ENCODE measurements around the gene CFAP68. TPM values are rescaled to one million over a fixed set of nuclear protein-coding genes. Genes with fewer than 3 reads are reported as not detected.
"Not testable (repeated sequence)": the region's sequence is repeated elsewhere in the genome, so short reads cannot be mapped to it uniquely, and the experiment has no call there.

The CFAP68 gene
- polyA plus RNA-seq, 1 donor, result 45.2 TPM

- no peak for DNase-seq
Measured at GRCh38 chr11:111860257-111860656, 19.1 kb upstream of the CFAP68 start.

GRCh38 chr11:111870113-111870512 is 9.2 kb upstream of the CFAP68 start:
- DNase-seq, result no peak

- DNase-seq, result no peak
Measured at GRCh38 chr11:111870522-111870885, 8.8 kb upstream of the CFAP68 start.

GRCh38 chr11:111870886-111871692 is 8.3 kb upstream of the CFAP68 start, which contains the start of gene ALG9:
Gene ALG9 (minus strand): TSS chr11:111871581. CDS start chr11:111871482, 99 bp downstream.
- DNase-seq, result peak; percentile 83

- DNase-seq, result no peak
Measured at GRCh38 chr11:111871693-111872161, 7.6 kb upstream of the CFAP68 start.

GRCh38 chr11:111878385-111878848 is 924 bp upstream of the CFAP68 start:
- no peak for DNase-seq

- no peak for DNase-seq
Measured at GRCh38 chr11:111879637-111879960, 258 bp downstream of the CFAP68 start.

GRCh38 chr11:111882202-111882601 is 2.9 kb downstream of the CFAP68 start:
- DNase-seq, result no peak

GRCh38 chr11:111885053-111885452 is 5.7 kb downstream of the CFAP68 start:
- DNase-seq, result not testable (repeated sequence)

GRCh38 chr11:111886032-111886431 is 6.7 kb downstream of the CFAP68 start:
- no peak for DNase-seq

- no peak for DNase-seq
Measured at GRCh38 chr11:111886844-111887243, 7.5 kb downstream of the CFAP68 start.

GRCh38 chr11:111905411-111905810 is 26.1 kb downstream of the CFAP68 start:
- no peak for DNase-seq

- no peak for DNase-seq
Measured at GRCh38 chr11:111906680-111907079, 27.3 kb downstream of the CFAP68 start.

- DNase-seq, result no peak
Measured at GRCh38 chr11:111908639-111909305, 29.4 kb downstream of the CFAP68 start.

GRCh38 chr11:111909378-111909777 is 30.0 kb downstream of the CFAP68 start:
- no peak for DNase-seq

- DNase-seq, result no peak
Measured at GRCh38 chr11:111910676-111911562, 31.6 kb downstream of the CFAP68 start.

- peak; percentile 66 for DNase-seq
Measured at GRCh38 chr11:111911563-111912401, 32.4 kb downstream of the CFAP68 start, which contains the start of gene CRYAB. Gene CRYAB (minus strand): TSS chr11:111911770. CDS start chr11:111911724, 46 bp downstream.

GRCh38 chr11:111912535-111912934 is 33.2 kb downstream of the CFAP68 start, which contains the start of gene HSPB2:
Gene HSPB2 (plus strand): TSS chr11:111912734. CDS start chr11:111912830, 96 bp downstream.
- DNase-seq, result no peak

GRCh38 chr11:111913031-111913861 is 33.9 kb downstream of the CFAP68 start:
- no peak for DNase-seq

GRCh38 chr11:111913997-111914396 is 34.7 kb downstream of the CFAP68 start:
- DNase-seq, result no peak
